GM19043 (cell line): ENCODE data around the gene SP6.

ENCODE experiments used
- ATAC-seq: cut with Tn5 transposase; IDR thresholded peaks from one replicate; pipeline ENCODE4 v1.9.1; 2021; ENCODE audit warnings: low read depth; ENCODE audit not compliant: unreplicated experiment

Gene SP6

GRCh38 chr17:47838636-47839035, 12.3 kb downstream of the SP6 start:
- no peak for ATAC-seq

GRCh38 chr17:47837401-47838039, 13.4 kb downstream of the SP6 start:
- ATAC-seq, result no peak

- ATAC-seq, result no peak
Observed at GRCh38 chr17:47836601-47837000, 14.4 kb downstream of the SP6 start.

- ATAC-seq, result no peak
Observed at GRCh38 chr17:47834756-47835155, 16.2 kb downstream of the SP6 start.

- no peak for ATAC-seq
Observed at GRCh38 chr17:47831934-47832327, 19.0 kb downstream of the SP6 start.

- ATAC-seq, result peak; percentile 78
Observed at GRCh38 chr17:47831003-47831933, 19.7 kb downstream of the SP6 start, which contains the start of the genes LRRC46 and MRPL10. Gene LRRC46, plus strand, starts transcription at chr17:47831670. Its CDS starts 320 bp downstream, at chr17:47831990. Gene MRPL10, minus strand, starts transcription at chr17:47831541. Its CDS starts 30 bp downstream, at chr17:47831511.

GRCh38 chr17:47830396-47831002, 20.5 kb downstream of the SP6 start:
- ATAC-seq, result no peak

- ATAC-seq, result no peak
Observed at GRCh38 chr17:47829870-47830269, 21.1 kb downstream of the SP6 start.

- ATAC-seq, result no peak
Observed at GRCh38 chr17:47823519-47823918, 27.4 kb downstream of the SP6 start.

GRCh38 chr17:47822785-47823184, 28.2 kb downstream of the SP6 start:
- no peak for ATAC-seq

GRCh38 chr17:47821424-47822391, 29.3 kb downstream of the SP6 start, which contains the start of gene OSBPL7:
Gene OSBPL7, minus strand, starts transcription at chr17:47821794. Its CDS starts 1,516 bp downstream, at chr17:47820278.
- ATAC-seq, result peak; percentile 88

- ATAC-seq, result no peak
Observed at GRCh38 chr17:47821031-47821423, 29.9 kb downstream of the SP6 start.

- ATAC-seq, result no peak
Observed at GRCh38 chr17:47820033-47820789, 30.8 kb downstream of the SP6 start.

GRCh38 chr17:47819475-47819874, 31.5 kb downstream of the SP6 start:
- ATAC-seq, result no peak

GRCh38 chr17:47818002-47818695, 32.8 kb downstream of the SP6 start:
- no peak for ATAC-seq

- no peak for ATAC-seq
Observed at GRCh38 chr17:47816947-47817346, 34.0 kb downstream of the SP6 start.

- no peak for ATAC-seq
Observed at GRCh38 chr17:47816111-47816735, 34.7 kb downstream of the SP6 start.
